Testis (tissue), 3 donors: ENCODE results near the gene TFCP2. TPM values are rescaled to one million over a fixed set of nuclear protein-coding genes. Genes with fewer than 3 reads are reported as not detected.

Experiments used
- DNase-seq: peaks from one replicate; pipeline ENCODE4 v3.0.0-alpha.2; 2019
- H3K27ac ChIP-seq, 2 donors: fragments of 200-600 bp; sonication (generic); one replicate each; pipeline ENCODE4 v1.5.1; 2019
- H3K27me3 ChIP-seq: fragments of 200-600 bp; sonication (generic); one replicate; pipeline ENCODE4 v1.5.1; 2019
- H3K36me3 ChIP-seq: fragments of 200-600 bp; sonication (generic); one replicate; pipeline ENCODE4 v1.5.1; 2017; ENCODE audit warnings: low read depth; ENCODE audit errors: missing control alignments
- H3K4me1 ChIP-seq: fragments of 200-600 bp; sonication (generic); one replicate; pipeline ENCODE4 v1.5.1; 2019
- H3K4me3 ChIP-seq, 2 donors: fragments of 200-600 bp; sonication (generic); one replicate each; pipeline ENCODE4 v1.5.1; 2017 to 2019
- H3K9me3 ChIP-seq: fragments of 200-600 bp; sonication (generic); one replicate; pipeline ENCODE4 v1.5.1; 2017
- POLR2A ChIP-seq: fragments of 450-650 bp; IDR thresholded peaks from one replicate; pipeline ENCODE4 v1.6.1; 2017; ENCODE audit warnings: antibody characterized with exemption, mild to moderate bottlenecking, moderate library complexity
- WGBS, 2 donors: methylation state at CpG; one replicate each; pipeline ENCODE4 v1.1.5; 2018; 5-methylcytosine and 5-hydroxymethylcytosine counted together
- intact Hi-C: fragments of 100-400 bp; cut with DNase I; formaldehyde crosslinking; loops from one replicate; pipeline ENCODE4 v1.15.1; 2023; ENCODE audit warnings: low total_unique reads
- polyA plus RNA-seq: library from polyadenylated mRNA; stranded (reverse); fragments of 350-450 nt; fragmentation: Illumina TruSeq; extraction: RNeasy Lipid Tissue Mini Kit (QIAGEN cat#74804); gene quantifications from one replicate; pipeline ENCODE4 v1.2.3, GENCODE V29; 2014; ENCODE audit warnings: low read depth, low replicate concordance; ENCODE audit not compliant: insufficient read depth
- total RNA-seq, 2 donors: library from RNA; depleted of rRNA; stranded (reverse); fragments of >200 nt; gene quantifications; one replicate each; pipeline ENCODE4 v1.2.3, GENCODE V29; 2016
- TF ChIP-seq, protein P1 (sequence below), 3 experiments: fragments of 450-650 bp in 2 of 3; fragments of 200-600 bp in 1 of 3; sonication (generic) in 1 of 3; IDR thresholded peaks; one replicate each; pipeline ENCODE4 v1.5.1; 2016 to 2019; ENCODE audit warnings: antibody characterized with exemption in 3 of 3, mild to moderate bottlenecking in 2 of 3, moderate library complexity in 1 of 3

TFCP2 gene
- total and polyA plus RNA-seq, 3 donors from 2014 or later, result 13.8 to 17.2 (median 16.2) TPM

- no peaks in the 10 kb centered on the region for H3K27me3 ChIP-seq
- no peak for TF ChIP-seq POLR2A
- TF ChIP-seq, protein P1, sequence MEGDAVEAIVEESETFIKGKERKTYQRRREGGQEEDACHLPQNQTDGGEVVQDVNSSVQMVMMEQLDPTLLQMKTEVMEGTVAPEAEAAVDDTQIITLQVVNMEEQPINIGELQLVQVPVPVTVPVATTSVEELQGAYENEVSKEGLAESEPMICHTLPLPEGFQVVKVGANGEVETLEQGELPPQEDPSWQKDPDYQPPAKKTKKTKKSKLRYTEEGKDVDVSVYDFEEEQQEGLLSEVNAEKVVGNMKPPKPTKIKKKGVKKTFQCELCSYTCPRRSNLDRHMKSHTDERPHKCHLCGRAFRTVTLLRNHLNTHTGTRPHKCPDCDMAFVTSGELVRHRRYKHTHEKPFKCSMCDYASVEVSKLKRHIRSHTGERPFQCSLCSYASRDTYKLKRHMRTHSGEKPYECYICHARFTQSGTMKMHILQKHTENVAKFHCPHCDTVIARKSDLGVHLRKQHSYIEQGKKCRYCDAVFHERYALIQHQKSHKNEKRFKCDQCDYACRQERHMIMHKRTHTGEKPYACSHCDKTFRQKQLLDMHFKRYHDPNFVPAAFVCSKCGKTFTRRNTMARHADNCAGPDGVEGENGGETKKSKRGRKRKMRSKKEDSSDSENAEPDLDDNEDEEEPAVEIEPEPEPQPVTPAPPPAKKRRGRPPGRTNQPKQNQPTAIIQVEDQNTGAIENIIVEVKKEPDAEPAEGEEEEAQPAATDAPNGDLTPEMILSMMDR (IDR thresholded peaks at IDR 0.05), result no peak
- no peaks in the 10 kb centered on the region for H3K36me3 ChIP-seq
- no peak overlapping the region for H3K27ac ChIP-seq
- H3K4me1 ChIP-seq, result peaks cover 28% of the 10 kb centered on the region
- 84 to 86% methylated on average over 5 of the region's 5 CpGs for WGBS, 2 donors
- no peak for DNase-seq
- H3K4me3 ChIP-seq, result no peak overlapping the region
- H3K9me3 ChIP-seq, result no peaks in the 10 kb centered on the region
- intact Hi-C loops, result no loop called here
These were observed 97.5 kb downstream of the TFCP2 start for GRCh38 chr12:51075390-51075789.

- no peak overlapping the region for H3K27ac ChIP-seq
- TF ChIP-seq, protein P1 (IDR thresholded peaks at IDR 0.05), result no peak
- intact Hi-C loops, result no loop called here
- no peaks in the 10 kb centered on the region for H3K36me3 ChIP-seq
- H3K4me1 ChIP-seq, result peaks cover 10% of the 10 kb centered on the region
- WGBS, 2 donors, result 86 to 89% methylated on average over 2 of the region's 2 CpGs
- no peaks in the 10 kb centered on the region for H3K27me3 ChIP-seq
- no peaks in the 10 kb centered on the region for H3K9me3 ChIP-seq
- DNase-seq, result no peak
- H3K4me3 ChIP-seq, result no peak overlapping the region
These were observed 101.3 kb downstream of the TFCP2 start for GRCh38 chr12:51071663-51072062.

- Histone ChIP-seq H3K27me3 (no peaks in the 10 kb centered on the region), H3K4me1 (no peaks in the 10 kb centered on the region), H3K9me3 (no peaks in the 10 kb centered on the region), H3K4me3 (no peak overlapping the region), H3K36me3 (no peaks in the 10 kb centered on the region), H3K27ac (no peak overlapping the region)
- intact Hi-C loops, result no loop called here
- 89 to 91% methylated on average over 3 of the region's 3 CpGs for WGBS, 2 donors
- no peak for DNase-seq
- TF ChIP-seq, protein P1 (IDR thresholded peaks at IDR 0.05), result no peak
- no peak for TF ChIP-seq POLR2A
These were observed 102.9 kb downstream of the TFCP2 start for GRCh38 chr12:51070004-51070403.

- Histone ChIP-seq H3K4me1 (no peaks in the 10 kb centered on the region), H3K36me3 (no peaks in the 10 kb centered on the region), H3K27me3 (no peaks in the 10 kb centered on the region), H3K27ac (no peak overlapping the region), H3K9me3 (no peaks in the 10 kb centered on the region), H3K4me3 (no peak overlapping the region)
- intact Hi-C loops, result no loop called here
- no peak for DNase-seq
- no peak for TF ChIP-seq POLR2A
- TF ChIP-seq, protein P1 (IDR thresholded peaks at IDR 0.05), result no peak
- 64 to 86% methylated on average over 6 to 7 of the region's 7 CpGs for WGBS, 2 donors
These were observed 105.2 kb downstream of the TFCP2 start for GRCh38 chr12:51067771-51068170.

GRCh38 chr12:51067229-51067628, 105.7 kb downstream of the TFCP2 start:
- no peak for TF ChIP-seq POLR2A
- TF ChIP-seq, protein P1 (IDR thresholded peaks at IDR 0.05), result no peak
- intact Hi-C loops, result no loop called here
- Histone ChIP-seq H3K4me1 (no peaks in the 10 kb centered on the region), H3K27me3 (no peaks in the 10 kb centered on the region), H3K9me3 (no peaks in the 10 kb centered on the region), H3K36me3 (no peaks in the 10 kb centered on the region), H3K4me3 (no peak overlapping the region), H3K27ac (no peak overlapping the region)
- 70 to 74% methylated on average over 3 to 4 of the region's 4 CpGs for WGBS, 2 donors
- DNase-seq, result no peak
